ENCODE measurements around the gene ZFYVE21. TPM values are rescaled to one million over a fixed set of nuclear protein-coding genes. Genes with fewer than 3 reads are reported as not detected.

Gene ZFYVE21
- total RNA-seq, 1 experiment from 2014 or later = 45.3 TPM

GRCh38 chr14:103704708-103705107 is 10.9 kb upstream of the ZFYVE21 start:
- DNase-seq (ENCODE audit: low read depth) = no peak

GRCh38 chr14:103705118-103705503 is 10.5 kb upstream of the ZFYVE21 start:
- no peak for DNase-seq (ENCODE audit: low read depth)

DNA sequence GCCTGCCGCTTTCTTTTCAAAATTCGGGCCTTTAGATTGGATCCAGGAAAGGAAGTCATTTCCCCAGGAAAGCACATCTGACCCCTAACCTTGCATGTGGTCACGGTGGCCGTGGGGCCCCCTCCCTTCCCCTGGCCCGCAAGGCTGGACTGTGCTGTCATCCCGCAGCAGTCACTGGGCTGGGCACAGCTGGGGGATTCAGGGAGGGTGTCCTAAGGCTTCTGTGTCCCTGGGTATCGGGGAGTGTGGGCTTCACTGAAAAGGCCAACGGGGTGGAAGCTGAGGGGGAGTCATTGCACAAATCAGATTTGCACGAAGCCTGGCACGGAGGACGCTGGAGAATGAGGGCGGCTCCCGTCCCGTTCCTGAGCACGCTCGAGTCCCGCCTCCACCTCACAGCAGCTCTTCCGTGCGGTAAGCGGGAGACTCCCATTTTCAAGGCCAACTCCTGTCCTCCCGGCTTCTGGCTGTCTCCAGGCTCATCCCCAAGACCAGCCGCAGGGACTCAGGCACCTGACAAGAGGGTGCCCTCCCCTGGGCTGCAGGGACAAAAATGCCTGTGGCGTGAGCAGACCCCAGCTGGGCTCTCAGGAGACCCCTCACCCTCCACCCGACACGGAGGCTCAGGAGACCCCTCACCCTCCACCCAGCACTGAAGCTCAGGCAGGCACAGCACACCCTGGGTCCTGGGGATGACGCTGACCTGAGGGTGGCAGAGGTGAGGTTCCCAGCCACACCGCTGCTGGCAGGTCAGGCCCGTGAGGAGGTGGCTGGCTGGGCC is 9.9 kb upstream of the ZFYVE21 start:
- DNase-seq (ENCODE audit: low read depth) = no peak

DNA sequence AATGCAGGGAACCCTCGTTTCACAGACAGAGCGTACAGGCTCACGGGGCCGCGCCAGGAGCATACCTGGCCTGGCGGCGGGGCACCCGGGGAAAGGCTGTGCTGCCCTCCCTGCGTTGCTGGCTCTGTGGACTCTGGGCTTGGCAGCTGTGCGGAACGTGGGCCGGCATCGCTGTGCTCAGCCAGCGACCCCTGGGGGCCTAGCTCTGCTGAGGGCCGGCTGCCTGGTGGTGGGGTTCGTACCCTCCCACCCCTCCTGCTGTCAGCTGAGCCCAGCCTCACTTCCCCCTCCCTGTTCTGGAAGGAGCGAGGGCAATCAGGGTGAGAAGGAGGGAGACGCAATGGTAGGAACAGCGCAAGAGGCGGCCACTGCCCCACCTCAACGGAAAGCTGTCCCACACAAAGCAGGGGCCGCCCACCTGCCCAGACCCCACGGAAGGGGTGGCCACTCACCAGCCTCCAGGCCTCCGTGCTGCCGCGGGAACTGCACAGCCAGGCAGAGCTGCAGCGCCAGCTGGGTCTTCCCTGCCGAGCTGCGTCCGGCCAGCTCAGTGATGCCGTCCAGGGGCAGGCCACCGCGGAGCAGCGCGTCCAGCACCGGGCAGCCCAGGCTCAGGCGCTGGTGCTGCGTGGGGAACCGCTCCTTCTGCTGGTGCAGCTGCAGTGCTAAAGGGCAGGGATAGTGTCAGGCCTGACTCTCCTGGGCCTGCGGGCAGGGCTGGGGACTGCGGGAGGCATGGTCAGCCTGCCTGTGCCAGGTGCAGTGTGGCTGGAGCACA is 8.9 kb upstream of the ZFYVE21 start:
- no peak for DNase-seq (ENCODE audit: low read depth)

- no peak for DNase-seq (ENCODE audit: low read depth)
Measured at GRCh38 chr14:103707329-103708263, 8.0 kb upstream of the ZFYVE21 start.

GRCh38 chr14:103708750-103709187 is 6.8 kb upstream of the ZFYVE21 start:
- DNase-seq (ENCODE audit: low read depth) = no peak

- DNase-seq (ENCODE audit: low read depth) = no peak
Measured at GRCh38 chr14:103709814-103710213, 5.8 kb upstream of the ZFYVE21 start.

GRCh38 chr14:103710771-103711377 is 4.7 kb upstream of the ZFYVE21 start:
- no peak for DNase-seq (ENCODE audit: low read depth)

DNA sequence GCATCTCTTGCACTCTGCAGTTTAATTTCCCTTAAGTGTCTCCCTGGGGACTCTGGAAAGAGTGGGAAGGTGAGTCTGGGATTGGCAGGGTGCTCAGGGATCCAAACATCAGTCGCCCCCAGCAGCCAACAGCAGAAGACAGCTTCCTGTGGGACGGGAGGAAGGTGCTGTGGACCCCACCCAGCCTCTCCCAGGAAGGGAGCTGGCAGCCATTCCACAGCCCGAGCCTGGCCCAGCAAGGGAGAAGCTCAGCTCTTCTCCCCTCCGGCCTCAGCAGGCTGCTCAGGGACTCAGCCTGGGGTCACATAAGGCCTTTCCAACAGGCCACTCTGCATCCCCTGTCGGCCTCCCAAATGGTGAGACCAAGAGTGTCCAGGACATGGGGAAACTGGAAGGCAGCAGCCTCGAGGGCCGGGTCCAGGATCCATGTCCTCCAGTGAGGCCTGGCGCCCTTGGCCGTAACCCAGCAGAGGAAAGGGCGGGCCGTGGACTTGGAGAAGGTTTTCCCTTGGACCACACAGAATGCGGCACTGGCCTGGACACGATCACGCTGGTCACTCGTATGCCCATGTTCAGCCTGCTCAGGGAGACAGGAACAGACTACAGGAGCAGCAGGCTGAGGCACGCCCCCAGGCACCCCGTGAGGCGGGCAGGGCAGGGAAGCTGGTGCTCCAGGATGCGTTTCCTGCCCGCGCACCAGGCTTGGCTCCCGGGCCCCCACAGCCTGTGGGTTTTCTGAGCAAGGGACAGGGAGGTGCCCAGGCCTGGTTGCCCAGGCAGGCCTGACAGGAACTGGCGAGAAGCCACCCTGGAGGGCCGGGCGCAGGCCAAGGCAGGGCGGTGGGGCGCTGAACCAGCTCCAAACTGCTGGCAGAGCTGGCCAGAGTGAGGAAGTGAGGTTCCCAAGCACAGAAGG is 3.8 kb upstream of the ZFYVE21 start:
- DNase-seq (ENCODE audit: low read depth) = no peak

- DNase-seq (ENCODE audit: low read depth) = no peak
Measured at GRCh38 chr14:103712633-103713247, 2.9 kb upstream of the ZFYVE21 start.

DNA sequence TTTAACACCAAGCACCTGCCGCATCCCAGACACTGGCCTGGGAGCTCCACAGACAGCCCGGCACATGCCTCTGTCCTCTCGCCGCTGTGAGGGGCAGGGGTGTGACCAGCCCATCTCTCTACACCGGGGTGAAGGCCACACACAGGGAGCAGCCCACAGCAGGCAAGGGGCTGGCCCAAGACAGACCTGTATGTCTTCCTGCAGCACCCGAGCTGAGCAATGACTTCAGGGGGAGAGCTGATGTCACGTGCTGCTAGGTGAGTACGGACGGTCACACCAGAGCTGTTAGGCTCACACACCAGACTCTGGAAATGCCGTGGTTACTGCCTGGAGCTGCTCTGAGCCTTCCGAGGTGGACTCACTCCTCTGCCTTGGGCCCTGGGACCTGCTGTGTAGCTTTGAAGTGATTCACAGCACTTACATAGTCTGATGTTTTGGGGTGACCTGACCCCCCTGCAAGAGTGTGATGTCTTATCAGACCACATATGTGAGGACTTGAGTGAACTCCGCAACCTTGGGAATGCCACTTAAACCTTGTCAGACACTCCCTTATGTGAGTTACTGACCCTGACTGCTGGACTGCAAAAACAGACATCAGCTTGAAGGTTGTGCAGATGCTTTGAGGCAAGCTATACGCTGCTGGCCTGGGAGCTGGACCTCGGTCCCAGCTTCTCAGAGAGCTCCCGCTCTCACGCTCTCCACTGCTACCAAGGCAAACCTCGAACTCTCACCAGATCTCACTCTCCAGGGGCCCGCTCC is 2.1 kb upstream of the ZFYVE21 start:
- no peak for DNase-seq (ENCODE audit: low read depth)

GRCh38 chr14:103714063-103714724 is 1.4 kb upstream of the ZFYVE21 start:
- DNase-seq (ENCODE audit: low read depth) = no peak

- DNase-seq (ENCODE audit: low read depth) = no peak
Measured at GRCh38 chr14:103716091-103716801, 636 bp downstream of the ZFYVE21 start.

- no peak for DNase-seq (ENCODE audit: low read depth)
Measured at GRCh38 chr14:103716899-103717411, 1.3 kb downstream of the ZFYVE21 start.

GRCh38 chr14:103718572-103718971 is 3.0 kb downstream of the ZFYVE21 start:
- no peak for DNase-seq (ENCODE audit: low read depth)

- DNase-seq (ENCODE audit: low read depth) = no peak
Measured at GRCh38 chr14:103719751-103720150, 4.1 kb downstream of the ZFYVE21 start.

All from HT1080 (cell line).